ENCODE data around the gene CDK11A. TPM values are rescaled to one million over a fixed set of nuclear protein-coding genes. Genes with fewer than 3 reads are reported as not detected.

CDK11A gene
- total RNA-seq, 2 experiments from 2014 or later, result 50.9 to 90.5 TPM

DNA sequence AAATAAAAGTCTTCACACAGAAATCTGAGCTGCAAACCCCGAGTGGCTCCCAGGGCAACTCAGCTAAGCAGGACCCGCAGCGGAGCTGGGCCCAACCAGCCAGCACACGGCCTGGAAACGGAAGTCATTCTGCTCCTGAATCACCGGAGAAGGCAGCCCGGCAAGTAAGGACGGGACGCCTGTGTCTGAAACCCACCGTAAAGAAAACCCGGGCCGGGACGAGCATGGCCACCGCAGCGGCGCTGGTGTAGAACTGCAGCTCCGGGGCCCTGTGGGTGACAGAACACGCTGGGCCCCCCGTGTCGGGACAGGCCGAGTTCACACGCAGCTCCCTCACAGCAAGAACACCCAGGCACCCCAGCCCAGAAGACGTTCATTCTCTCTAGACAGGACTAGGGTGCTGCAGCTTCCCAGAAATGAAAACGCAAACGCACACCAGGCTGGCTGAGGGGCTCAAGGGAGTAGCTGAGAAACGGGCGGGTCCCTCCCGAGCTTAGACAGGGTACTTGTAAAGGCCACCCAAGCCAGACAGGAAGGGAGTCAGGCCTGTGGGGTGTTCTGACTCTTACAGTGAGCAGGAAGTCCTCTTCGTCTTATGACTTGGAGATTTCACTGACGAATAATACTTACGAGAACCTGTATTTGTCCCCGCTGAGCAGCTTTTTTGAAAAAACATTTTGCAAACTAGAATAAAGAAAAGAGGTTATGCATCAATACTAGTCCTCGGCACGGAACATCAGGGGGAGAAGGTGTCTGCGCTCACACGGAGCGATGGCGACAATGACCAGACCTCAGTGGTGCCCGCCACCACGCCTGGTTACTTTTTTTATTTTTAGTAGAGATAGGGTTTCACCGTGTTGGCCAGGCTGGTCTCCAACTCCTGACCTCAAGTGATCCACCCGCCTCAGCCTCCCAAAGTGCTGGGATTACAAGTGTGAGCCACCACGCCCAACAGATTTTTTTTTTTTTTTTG is 54.4 kb downstream of the CDK11A start:
- Histone ChIP-seq H3K9me3 (ENCODE audit: low read length) (no peaks in the 10 kb centered on the region), H2AFZ (ENCODE audit: low read length) (no peak overlapping the region), H3K4me2 (ENCODE audit: low read length) (no peak overlapping the region), H3K4me1 (ENCODE audit: insufficient read depth, low read length, poor library complexity, severe bottlenecking) (peaks cover 7% of the 10 kb centered on the region), H3K36me3 (ENCODE audit: insufficient read depth, low read length) (peaks cover 52% of the 10 kb centered on the region), H3K27ac (ENCODE audit: low read depth, low read length, poor library complexity, severe bottlenecking) (no peak overlapping the region), H3K79me2 (ENCODE audit: insufficient read depth, low read depth, low read length) (no peaks in the 10 kb centered on the region), H3K4me3 (ENCODE audit: low read depth, low read length, poor library complexity, severe bottlenecking) (no peak overlapping the region), H3K9me2 (ENCODE audit: insufficient read depth, low read length) (no peaks in the 10 kb centered on the region), H4K20me1 (ENCODE audit: insufficient read depth, low read length) (no peaks in the 10 kb centered on the region)
- no peak for DNase-seq (ENCODE audit: low spot score)
- POLR2A ChIA-PET, result interaction anchor here (0.6 kb wide), 2 partner anchors 17 to 166 kb away, joined by 3 read pairs; no protein-coding TSS in a partner anchor
- TF ChIP-seq, protein P1, sequence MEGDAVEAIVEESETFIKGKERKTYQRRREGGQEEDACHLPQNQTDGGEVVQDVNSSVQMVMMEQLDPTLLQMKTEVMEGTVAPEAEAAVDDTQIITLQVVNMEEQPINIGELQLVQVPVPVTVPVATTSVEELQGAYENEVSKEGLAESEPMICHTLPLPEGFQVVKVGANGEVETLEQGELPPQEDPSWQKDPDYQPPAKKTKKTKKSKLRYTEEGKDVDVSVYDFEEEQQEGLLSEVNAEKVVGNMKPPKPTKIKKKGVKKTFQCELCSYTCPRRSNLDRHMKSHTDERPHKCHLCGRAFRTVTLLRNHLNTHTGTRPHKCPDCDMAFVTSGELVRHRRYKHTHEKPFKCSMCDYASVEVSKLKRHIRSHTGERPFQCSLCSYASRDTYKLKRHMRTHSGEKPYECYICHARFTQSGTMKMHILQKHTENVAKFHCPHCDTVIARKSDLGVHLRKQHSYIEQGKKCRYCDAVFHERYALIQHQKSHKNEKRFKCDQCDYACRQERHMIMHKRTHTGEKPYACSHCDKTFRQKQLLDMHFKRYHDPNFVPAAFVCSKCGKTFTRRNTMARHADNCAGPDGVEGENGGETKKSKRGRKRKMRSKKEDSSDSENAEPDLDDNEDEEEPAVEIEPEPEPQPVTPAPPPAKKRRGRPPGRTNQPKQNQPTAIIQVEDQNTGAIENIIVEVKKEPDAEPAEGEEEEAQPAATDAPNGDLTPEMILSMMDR (conservative IDR thresholded peaks at IDR 0.05; ENCODE audit: low read length), result no peak
- no peak for TF ChIP-seq EZH2phosphoT487 (IDR thresholded peaks at IDR 0.05; ENCODE audit: borderline replicate concordance, low read depth, low read length)
- BruUV-seq (replicated peaks), result no TSS peak
- CTCF ChIA-PET (ENCODE audit: unreplicated experiment), result no interaction called here
- intact Hi-C loops (cut with micrococcal nuclease; ENCODE audit: unreplicated experiment), result no loop called here

DNA sequence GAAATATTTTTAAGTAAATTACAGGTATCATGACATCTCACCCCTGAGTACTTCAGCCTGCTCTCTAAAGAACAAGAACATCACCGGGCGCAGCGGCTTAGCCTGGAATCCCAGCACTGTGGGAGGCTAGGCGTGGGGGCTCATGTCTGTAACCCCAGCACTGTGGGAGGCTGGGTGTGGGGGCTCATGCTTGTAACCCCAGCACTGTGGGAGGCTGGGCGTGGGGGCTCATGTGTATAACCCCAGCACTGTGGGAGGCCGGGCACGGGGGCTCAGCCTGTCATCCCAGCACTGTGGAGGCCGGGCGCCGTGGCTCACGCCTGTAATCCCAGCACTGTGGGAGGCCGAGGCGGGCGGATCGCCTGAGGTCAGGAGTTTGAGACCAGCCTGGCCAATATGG is 57.6 kb downstream of the CDK11A start:
- Histone ChIP-seq H3K4me2 (ENCODE audit: low read length) (no peak overlapping the region), H2AFZ (ENCODE audit: low read length) (no peak overlapping the region), H3K4me3 (ENCODE audit: low read depth, low read length, poor library complexity, severe bottlenecking) (no peak overlapping the region), H3K27ac (ENCODE audit: low read depth, low read length, poor library complexity, severe bottlenecking) (no peak overlapping the region), H3K9me2 (ENCODE audit: insufficient read depth, low read length) (no peaks in the 10 kb centered on the region), H4K20me1 (ENCODE audit: insufficient read depth, low read length) (no peaks in the 10 kb centered on the region), H3K79me2 (ENCODE audit: insufficient read depth, low read depth, low read length) (no peaks in the 10 kb centered on the region), H3K36me3 (ENCODE audit: insufficient read depth, low read length) (peaks cover 41% of the 10 kb centered on the region), H3K4me1 (ENCODE audit: insufficient read depth, low read length, poor library complexity, severe bottlenecking) (no peaks in the 10 kb centered on the region), H3K9me3 (ENCODE audit: low read length) (no peaks in the 10 kb centered on the region)
- TF ChIP-seq, protein P1 (conservative IDR thresholded peaks at IDR 0.05; ENCODE audit: low read length), result no peak
- no peak for TF ChIP-seq EZH2phosphoT487 (IDR thresholded peaks at IDR 0.05; ENCODE audit: borderline replicate concordance, low read depth, low read length)
- POLR2A ChIA-PET, result interaction anchor here (0.6 kb wide), 1 partner anchor 246 kb away, joined by 4 read pairs; no protein-coding TSS in a partner anchor
- intact Hi-C loops (cut with micrococcal nuclease; ENCODE audit: unreplicated experiment), result no loop called here
- DNase-seq (ENCODE audit: low spot score), result no peak
- CTCF ChIA-PET (ENCODE audit: unreplicated experiment), result no interaction called here
- BruUV-seq (replicated peaks), result no TSS peak

DNA sequence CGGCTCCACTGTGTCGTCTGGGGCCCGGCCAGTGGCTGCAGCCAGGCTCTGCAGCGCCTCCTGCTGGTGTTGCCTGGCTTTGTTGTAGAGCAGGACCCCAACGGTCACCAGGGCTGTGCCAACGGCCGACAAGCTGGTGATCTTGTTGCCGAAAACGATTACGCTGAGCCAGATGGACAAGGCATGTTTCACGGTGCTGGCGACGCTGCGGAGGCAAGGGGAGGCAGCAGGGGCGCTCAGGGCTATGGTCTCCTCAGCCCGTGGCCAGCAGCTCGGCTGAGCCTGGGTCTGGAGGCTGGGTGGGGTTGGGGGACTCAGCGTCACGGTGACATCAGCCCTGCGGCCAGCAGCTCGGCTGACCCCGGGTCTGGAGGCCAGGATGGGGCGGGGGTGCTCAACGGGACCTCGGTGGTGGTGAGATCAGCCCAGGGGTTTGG is 58.3 kb downstream of the CDK11A start:
- no TSS peak for BruUV-seq (replicated peaks)
- no peak overlapping the region for H3K27ac ChIP-seq (ENCODE audit: low read depth, low read length, poor library complexity, severe bottlenecking)

More for the DNA sequence above, 58.3 kb downstream of the CDK11A start:
- ChIA-PET POLR2A (no interaction called here), CTCF (ENCODE audit: unreplicated experiment) (interaction anchor here (1.5 kb wide), 1 partner anchor 10 kb away, joined by 3 read pairs; no protein-coding TSS in a partner anchor)
- H2AFZ ChIP-seq (ENCODE audit: low read length), result no peak overlapping the region
- DNase-seq (ENCODE audit: low spot score), result peak; percentile 14
- no peak overlapping the region for H3K4me2 ChIP-seq (ENCODE audit: low read length)
- no peak overlapping the region for H3K4me3 ChIP-seq (ENCODE audit: low read depth, low read length, poor library complexity, severe bottlenecking)
- no peaks in the 10 kb centered on the region for H3K9me3 ChIP-seq (ENCODE audit: low read length)
- TF ChIP-seq EZH2phosphoT487 (IDR thresholded peaks at IDR 0.05; ENCODE audit: borderline replicate concordance, low read depth, low read length), result no peak
- TF ChIP-seq, protein P1 (conservative IDR thresholded peaks at IDR 0.05; ENCODE audit: low read length), result peak; percentile 76
- peaks cover 34% of the 10 kb centered on the region for H3K36me3 ChIP-seq (ENCODE audit: insufficient read depth, low read length)
- no peaks in the 10 kb centered on the region for H4K20me1 ChIP-seq (ENCODE audit: insufficient read depth, low read length)
- intact Hi-C loops (cut with micrococcal nuclease; ENCODE audit: unreplicated experiment), result no loop called here
- H3K9me2 ChIP-seq (ENCODE audit: insufficient read depth, low read length), result no peaks in the 10 kb centered on the region
- H3K79me2 ChIP-seq (ENCODE audit: insufficient read depth, low read depth, low read length), result no peaks in the 10 kb centered on the region
- no peaks in the 10 kb centered on the region for H3K4me1 ChIP-seq (ENCODE audit: insufficient read depth, low read length, poor library complexity, severe bottlenecking)
